ENCODE results near the gene SLC25A18. TPM values are rescaled to one million over a fixed set of nuclear protein-coding genes. Genes with fewer than 3 reads are reported as not detected.

The SLC25A18 gene
- total and polyA plus RNA-seq, 10 of the 15 experiments (the other 5 are each of a cell fraction or from before 2014, with no cell fraction given), result 0.03 to 0.09 TPM; not detected in 8

GRCh38 chr22:17638432-17639246 lies 75.3 kb downstream of the SLC25A18 start, which contains the start of gene BCL2L13 (continued):
- peak; percentile 97 for TF ChIP-seq YY1 (IDR thresholded peaks at IDR 0.05; ENCODE audit: low read depth, low read length)
- no peak for TF ChIP-seq SREBF1 (IDR thresholded peaks at IDR 0.05; ENCODE audit: low read length)
- TF ChIP-seq PBX3 (IDR thresholded peaks at IDR 0.05; ENCODE audit: insufficient replicate concordance, low read depth, low read length), result no peak
- peak; percentile 81 for TF ChIP-seq ZBTB40 (IDR thresholded peaks at IDR 0.05; ENCODE audit: borderline replicate concordance)
- no peak for TF ChIP-seq ZZZ3 (IDR thresholded peaks at IDR 0.05; ENCODE audit: control insufficient read depth, insufficient read length, low read depth)
- peak; percentile 42; the same call in 1 of the 2 replicates for TF ChIP-seq MTA2 (IDR thresholded peaks at IDR 0.05; ENCODE audit: low read depth)
- TF ChIP-seq CHD1 (IDR thresholded peaks at IDR 0.05; ENCODE audit: low read depth, low read length), result 0 out of 2 replicates have a peak, but pooled peaks have one; percentile 69
- peak in 1 of 3 experiments; percentile 16; a peak in 1 of 6 replicates for TF ChIP-seq CTCF (IDR thresholded peaks at IDR 0.05 in 2 of 3, conservative IDR thresholded peaks at IDR 0.05 in 1 of 3; ENCODE audit: control insufficient read depth in 2 of 3, extremely low read depth in 1 of 3, insufficient read depth in 1 of 3, low read depth in 3 of 3, low read length in 3 of 3)
- no peak for TF ChIP-seq ZBTB4 (CRISPR knock-in tag; IDR thresholded peaks at IDR 0.05)
- TF ChIP-seq IRF4 (IDR thresholded peaks at IDR 0.05; ENCODE audit: low read depth, low read length), result 0 out of 2 replicates have a peak, but pooled peaks have one; percentile 3
- TF ChIP-seq LARP7 (IDR thresholded peaks at IDR 0.05), result peak; percentile 58
- no peak for TF ChIP-seq IRF3 (IDR thresholded peaks at IDR 0.05)
- TF ChIP-seq NKRF (conservative IDR thresholded peaks at IDR 0.05), result peak; percentile 51; the same call in 1 of the 2 replicates
